Stimulated activated naive CD8-positive, alpha-beta T cell treated with anti-CD3 and anti-CD28 coated beads, Interleukin-15, Interleukin-2, amounts not matched to agents 100 U/mL and 50 U/mL, for 24 hours (primary cell): ENCODE results near the gene GLI3.

Experiments
- ATAC-seq: fragments of 150-1000 bp; cut with Tn5 transposase; one replicate; pipeline ENCODE4 v1.10.0; 2021
- DNase-seq: peaks from one replicate; pipeline ENCODE4 v3.0.0; 2021

GLI3 gene

DNA sequence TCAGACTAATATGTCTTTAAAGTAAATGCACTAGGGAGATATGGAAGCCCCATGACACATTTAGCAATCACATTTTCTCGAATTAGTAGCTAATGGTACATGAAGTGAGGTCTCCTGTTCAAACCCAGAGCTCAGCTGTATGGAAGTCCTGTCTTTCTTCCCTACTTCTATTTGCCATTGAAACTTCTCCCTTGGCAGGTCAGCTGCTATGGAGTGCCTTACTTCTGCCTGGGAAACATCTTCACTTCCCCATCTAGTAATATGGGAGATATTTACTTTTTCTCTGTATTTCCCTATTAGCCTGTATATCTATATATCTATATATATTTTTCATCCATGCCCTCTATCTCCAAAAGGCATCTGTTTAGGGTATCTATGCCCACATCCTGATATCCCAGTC is 308.8 kb downstream of the GLI3 start:
- DNase-seq (no peak), ATAC-seq (no peak)

DNA sequence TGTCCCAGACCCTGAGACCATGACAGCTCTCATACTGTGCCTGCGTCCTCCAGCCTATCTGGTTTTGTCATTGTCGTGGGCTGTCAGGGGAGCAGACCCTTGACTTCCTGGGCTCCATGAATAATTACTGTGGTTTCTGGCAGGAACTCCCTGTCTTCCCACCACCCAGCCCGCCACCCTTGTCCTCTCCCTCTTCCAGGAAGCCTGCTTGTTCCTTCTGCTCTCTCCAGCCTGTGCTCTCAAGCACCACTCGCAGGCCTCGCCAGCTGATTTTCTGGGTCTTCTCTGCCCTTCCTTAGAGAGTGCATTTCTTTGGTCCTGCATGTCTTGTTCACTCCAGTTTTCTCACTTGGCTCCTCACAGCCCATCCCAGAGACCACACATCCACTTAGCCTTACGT is 309.6 kb downstream of the GLI3 start:
- no peak for DNase-seq
- no peak for ATAC-seq

DNA sequence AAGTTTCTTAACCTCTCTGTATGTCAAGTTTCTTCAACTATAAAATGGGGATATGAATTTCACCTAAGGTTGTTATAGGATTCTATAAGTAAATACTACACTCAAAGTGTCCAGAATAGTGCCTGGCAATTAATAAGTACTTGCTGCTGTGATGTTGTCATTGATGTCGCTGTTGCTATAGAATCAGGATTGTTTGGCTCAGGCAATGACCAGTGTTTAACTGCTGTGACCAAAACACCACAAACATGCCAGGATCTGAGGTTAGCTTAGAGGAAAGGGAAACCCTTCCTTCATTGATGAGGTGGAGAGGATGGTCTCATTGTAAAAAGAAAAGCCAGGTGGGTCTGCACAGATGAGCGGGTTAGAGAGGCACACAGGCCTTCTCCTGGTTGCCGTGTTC is 311.1 kb downstream of the GLI3 start:
- ATAC-seq (no peak), DNase-seq (no peak)

DNA sequence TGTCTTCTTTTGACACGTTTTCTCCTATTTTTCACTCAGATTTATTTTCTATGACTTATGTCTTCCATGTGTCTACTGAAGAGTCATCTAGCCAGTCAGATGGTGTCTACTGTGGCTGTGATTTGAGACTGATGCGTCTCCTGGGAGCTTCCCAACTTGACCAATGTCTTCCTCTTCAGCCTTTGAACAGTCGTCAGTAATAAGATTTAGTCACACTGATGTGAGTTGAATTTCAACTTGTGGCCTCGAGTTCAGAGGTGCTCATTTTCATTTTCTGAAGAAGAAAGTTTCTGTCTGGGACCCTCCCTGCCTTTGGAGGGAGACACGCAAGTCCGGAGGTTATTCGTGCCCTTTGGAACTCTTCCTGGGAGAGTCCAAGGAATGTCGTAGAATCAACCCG is 312.2 kb downstream of the GLI3 start:
- DNase-seq (no peak), ATAC-seq (peak; percentile 65)

DNA sequence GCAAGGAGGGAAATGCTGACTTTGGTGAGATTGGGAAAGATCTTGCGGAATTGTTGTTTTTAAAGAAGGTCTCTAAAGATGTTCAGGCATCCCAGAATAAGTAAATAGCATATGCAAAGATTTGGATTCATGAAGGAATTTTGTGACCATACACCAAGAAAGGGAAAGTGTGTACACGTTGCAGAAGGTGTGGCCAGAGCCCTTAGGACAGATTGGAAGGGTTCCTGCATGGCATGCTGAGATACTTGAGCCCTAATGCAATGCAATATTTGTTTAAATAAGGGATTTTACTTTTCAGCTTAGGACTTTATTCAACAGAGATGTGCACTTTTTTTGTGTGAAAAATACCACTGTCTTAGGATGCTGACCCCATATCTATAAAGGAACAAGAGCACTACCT is 314.6 kb downstream of the GLI3 start:
- ATAC-seq (no peak), DNase-seq (no peak)

DNA sequence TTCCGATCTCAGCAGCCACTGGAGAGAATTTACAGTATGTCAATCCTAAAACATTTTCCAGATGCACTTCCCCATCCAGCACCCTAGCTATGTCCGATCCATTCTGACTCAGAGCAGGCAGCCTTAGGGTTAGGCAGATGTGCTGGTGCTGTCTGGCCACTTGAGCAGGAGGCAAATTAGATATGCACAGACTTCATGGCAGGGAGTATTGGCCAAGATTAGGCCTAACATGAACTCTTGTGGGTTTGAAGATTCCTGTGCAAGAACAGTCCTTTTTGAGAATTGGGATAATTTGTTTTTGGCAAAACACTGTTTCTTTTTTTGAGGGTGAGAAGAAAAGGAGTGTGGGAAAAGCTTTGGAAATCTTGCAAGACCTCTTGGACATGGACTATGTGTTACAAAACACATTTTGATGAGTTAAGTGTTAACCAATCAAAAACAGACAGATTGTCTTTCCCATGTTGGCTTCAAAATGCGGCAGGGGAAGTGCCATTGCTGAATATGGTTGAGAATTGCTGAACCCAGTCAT is 315.5 kb downstream of the GLI3 start:
- DNase-seq = no peak
- ATAC-seq = no peak

DNA sequence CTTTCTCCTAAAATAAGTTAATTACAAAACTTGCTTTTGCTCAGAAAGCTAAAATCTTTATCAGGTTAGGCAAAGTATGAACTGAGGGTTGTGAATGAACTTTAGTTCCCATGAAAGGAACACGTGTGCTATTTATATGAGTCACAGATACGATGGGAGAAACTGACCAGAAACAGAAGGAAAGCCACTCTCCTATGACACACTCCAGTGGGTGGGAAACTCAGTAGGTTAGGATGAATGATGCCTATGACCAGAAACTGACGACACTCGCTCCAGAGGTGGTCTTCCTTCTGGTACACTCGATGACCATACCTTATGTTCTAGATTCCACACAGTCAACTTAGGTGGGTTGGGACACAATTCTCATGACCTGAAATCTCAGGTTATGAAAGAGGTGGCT is 318.4 kb downstream of the GLI3 start:
- DNase-seq (no peak), ATAC-seq (no peak)

DNA sequence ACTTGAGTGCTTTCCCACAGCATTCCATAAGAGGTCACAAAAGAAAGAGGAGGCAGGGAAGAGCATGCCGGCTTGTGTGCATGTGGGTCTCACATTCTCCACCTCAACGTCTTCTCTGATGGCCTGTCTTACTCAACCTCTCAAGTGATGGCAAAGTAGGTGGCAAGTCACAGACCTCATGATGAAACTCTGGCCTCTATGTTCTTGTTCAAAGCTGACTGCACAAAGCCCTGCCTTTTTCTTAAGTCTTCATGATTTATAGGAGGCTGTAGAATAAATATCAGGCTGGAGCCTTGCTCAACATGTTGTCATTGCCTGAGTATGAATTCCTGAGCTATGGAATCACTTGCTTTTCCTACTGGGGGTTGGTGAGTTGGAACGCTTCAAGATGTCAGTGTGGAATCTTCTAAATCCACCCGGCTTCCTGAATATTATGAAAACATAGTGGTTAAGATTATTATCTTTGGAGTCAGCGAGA is 320.5 kb downstream of the GLI3 start:
- no peak for DNase-seq
- no peak for ATAC-seq

DNA sequence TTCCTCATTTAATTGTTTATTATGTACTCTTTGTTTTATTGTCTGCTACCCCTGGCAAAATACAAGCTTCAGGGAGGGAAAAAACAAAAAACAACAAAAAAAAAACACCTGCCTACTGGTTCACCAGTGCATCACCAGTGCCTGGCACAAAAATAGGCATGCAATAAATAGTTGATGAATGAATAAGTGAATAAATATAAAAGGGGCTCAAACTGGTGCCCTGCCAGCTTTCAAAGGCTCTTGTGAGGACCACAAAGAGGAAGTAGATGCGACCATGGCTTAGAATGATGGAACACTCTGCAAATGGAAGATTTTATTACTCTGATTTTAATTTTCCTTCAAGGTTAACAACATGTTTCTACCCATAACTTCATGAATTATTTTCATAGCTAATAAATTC is 321.1 kb downstream of the GLI3 start:
- DNase-seq (no peak), ATAC-seq (no peak)

DNA sequence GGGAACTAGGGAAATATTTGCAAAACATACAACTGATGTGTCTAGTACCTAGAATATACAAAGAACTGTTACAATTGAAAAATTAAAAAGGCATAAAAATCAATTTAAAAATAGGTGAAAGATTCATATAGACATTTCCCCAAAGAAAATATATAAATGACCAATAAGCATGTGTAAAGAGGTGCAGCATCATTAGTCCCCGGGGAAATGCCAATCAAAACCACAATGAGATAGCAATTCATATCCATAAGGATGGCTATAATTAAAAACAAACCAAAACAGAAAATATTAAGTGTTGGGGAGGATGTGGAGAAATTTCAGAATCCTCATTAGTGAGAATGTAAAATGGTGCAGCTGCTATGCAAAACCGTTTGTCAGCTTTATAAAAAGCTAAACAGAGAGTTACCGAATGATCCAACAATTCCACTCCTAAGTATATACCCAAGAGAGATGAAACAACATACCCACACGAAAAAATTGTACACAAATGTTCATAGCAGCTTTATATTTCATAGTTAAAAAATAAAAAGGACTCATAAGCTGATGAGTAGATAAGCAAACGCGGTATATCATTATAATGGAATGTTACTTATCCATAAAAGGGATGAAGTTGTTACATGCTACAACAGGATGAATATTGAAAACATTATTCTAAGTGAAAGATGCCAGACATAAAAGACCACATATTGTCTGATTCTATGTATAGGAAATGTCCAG is 324.0 kb downstream of the GLI3 start:
- no peak for DNase-seq
- no peak for ATAC-seq

DNA sequence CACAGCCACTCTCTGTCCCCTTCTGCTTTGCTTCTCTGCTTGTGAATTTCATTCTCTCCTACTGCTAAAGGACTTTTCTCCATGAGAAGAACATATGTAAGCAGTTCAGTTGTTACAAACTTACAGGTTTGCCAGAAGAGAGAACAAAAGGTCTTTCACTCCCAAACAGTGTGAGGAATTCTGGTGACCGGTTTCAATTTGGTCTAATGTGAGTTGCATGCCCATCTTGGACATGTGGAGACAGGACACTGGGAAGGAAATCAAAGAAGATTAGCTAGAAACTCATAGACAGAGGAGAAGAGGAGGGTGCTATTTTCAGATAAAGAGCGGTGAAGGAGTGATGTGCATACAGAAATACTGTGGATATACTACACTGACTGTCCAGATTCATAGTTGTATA is 324.6 kb downstream of the GLI3 start:
- ATAC-seq (no peak), DNase-seq (no peak)

DNA sequence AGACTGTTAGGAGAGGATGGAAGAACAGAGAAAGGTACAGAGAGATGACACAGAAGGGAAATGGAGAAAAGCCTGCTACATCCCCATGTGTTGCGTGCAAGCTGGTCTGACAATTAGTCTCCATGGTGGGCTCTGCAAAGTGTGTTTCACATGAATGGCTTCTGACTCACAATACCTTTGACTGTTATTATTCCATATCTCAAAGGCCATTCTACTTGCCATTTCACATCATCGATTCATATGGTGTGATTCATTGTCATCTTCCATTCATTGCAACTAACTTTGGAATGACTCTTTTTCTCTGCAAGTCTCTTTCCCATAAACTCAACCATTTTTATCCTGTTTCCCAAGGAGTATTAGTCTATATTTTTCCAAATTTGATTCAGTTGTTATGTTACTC is 325.2 kb downstream of the GLI3 start:
- peak; percentile 86 for ATAC-seq

More for the DNA sequence above, 325.2 kb downstream of the GLI3 start:
- no peak for DNase-seq
